HCT116 (cell line): ENCODE measurements around the gene NECAB2. TPM values are rescaled to one million over a fixed set of nuclear protein-coding genes. Genes with fewer than 3 reads are reported as not detected.

Source experiments
- ATAC-seq: fragments of 200-7000 bp; cut with Tn5 transposase; 2 replicates; pipeline ENCODE4 v1.9.1; 2020; ENCODE audit warnings: mild to moderate bottlenecking, moderate library complexity
- BruUV-seq: library from RNA; stranded (reverse); fragments of 400-500 nt; replicated peaks from 2 replicates; lab custom pipeline; 2021; lab: Mats Ljungman, UMichigan
- CTCF ChIA-PET: fragments of 300-600 bp; sonication (Branson Sonifier 250); formaldehyde crosslinking; loops from one replicate; lab custom pipeline; 2021; ENCODE audit warnings: antibody characterized with exemption; lab: Charles Lee
- POLR2A ChIA-PET: fragments of 300-600, 350-600 bp; sonication (Branson Sonifier 250); formaldehyde crosslinking; loops from one replicate; lab custom pipeline; 2021; ENCODE audit warnings: antibody characterized with exemption; lab: Charles Lee
- RAD21 ChIA-PET, 2 experiments: fragments of 300-600 bp; sonication (Branson Sonifier 250); formaldehyde crosslinking; loops; one replicate each; lab custom pipeline; 2023; ENCODE audit warnings: low total read pairs in 2 of 2; ENCODE audit not compliant: uncharacterized antibody in 2 of 2, unreplicated experiment in 2 of 2, low non-redundant PET in 1 of 2; lab: Charles Lee
- DNase-seq: peaks from one replicate; pipeline ENCODE4 v3.0.0-alpha.2; 2010; ENCODE audit warnings: low read depth, low spot score
- H2AFZ ChIP-seq: fragments of 200-600 bp; shearing (Covaris generic), sonication (generic); 2 replicates; pipeline ENCODE4 v1.6.1; 2017; ENCODE audit warnings: low read depth, mixed run types, mixed read lengths, antibody characterized with exemption, low read length; ENCODE audit not compliant: poor library complexity, severe bottlenecking
- H3K27ac ChIP-seq: 2 replicates; pipeline ENCODE4 v1.5.1; 2012; ENCODE audit warnings: low read depth, low read length
- H3K27me3 ChIP-seq: fragments of 200-600 bp; sonication (generic); 2 replicates; pipeline ENCODE4 v1.6.1; 2016; ENCODE audit warnings: mixed run types, low read length, mixed read lengths; ENCODE audit not compliant: insufficient read depth
- H3K36me3 ChIP-seq, 2 experiments: fragments of 200-500 bp in 1 of 2; fragments of 200-600 bp in 1 of 2; sonication (Bioruptor generic) in 1 of 2; sonication (generic) in 1 of 2; 2 replicates each; pipeline versions ENCODE4 v1.5.1 to v1.6.1; 2014 to 2016; ENCODE audit warnings: low read length in 2 of 2, inconsistent platforms in 1 of 2, mixed read lengths in 1 of 2, mixed run types in 1 of 2; ENCODE audit not compliant: insufficient read depth in 2 of 2, control insufficient read depth in 1 of 2
- H3K4me1 ChIP-seq, 2 experiments: fragments of 200-600 bp in 1 of 2; sonication (generic) in 1 of 2; 2 replicates each; pipeline versions ENCODE4 v1.5.1 to v1.6.1; 2012 to 2017; ENCODE audit warnings: low read length in 2 of 2, inconsistent platforms in 1 of 2, mild to moderate bottlenecking in 1 of 2, mixed read lengths in 1 of 2, mixed run types in 1 of 2, moderate library complexity in 1 of 2; ENCODE audit not compliant: insufficient read depth in 2 of 2, control insufficient read depth in 1 of 2
- H3K4me2 ChIP-seq: fragments of 200-600 bp; sonication (generic); 2 replicates; pipeline ENCODE4 v1.6.1; 2017; ENCODE audit warnings: mixed run types, low read length, mixed read lengths
- H3K4me3 ChIP-seq, 2 experiments: fragments of 200-600 bp in 1 of 2; sonication (generic) in 1 of 2; replicated peaks in 1 of 2; 2 replicates each; pipeline ENCODE4 v1.5.1; 2011 to 2016; ENCODE audit warnings: low read length in 2 of 2, control low read depth in 1 of 2, low read depth in 1 of 2, mild to moderate bottlenecking in 1 of 2, mixed read lengths in 1 of 2, mixed run types in 1 of 2
- H3K79me2 ChIP-seq: fragments of 200-600 bp; sonication (generic); 2 replicates; pipeline ENCODE4 v1.6.1; 2017; ENCODE audit warnings: mild to moderate bottlenecking, mixed run types, low read length, moderate library complexity, mixed read lengths; ENCODE audit not compliant: insufficient read depth
- H3K9ac ChIP-seq: fragments of 200-600 bp; sonication (generic); 2 replicates; pipeline ENCODE4 v1.6.1; 2016; ENCODE audit warnings: low read length, mixed read lengths
- H3K9me2 ChIP-seq: fragments of 200-600 bp; sonication (generic), shearing (Covaris generic); 2 replicates; pipeline ENCODE4 v1.6.1; 2017; ENCODE audit warnings: mixed run types, mild to moderate bottlenecking, moderate library complexity; ENCODE audit not compliant: insufficient read depth
- H3K9me3 ChIP-seq, 2 experiments: fragments of 200-500 bp in 1 of 2; fragments of 200-600 bp in 1 of 2; sonication (Bioruptor generic) in 1 of 2; sonication (generic) in 1 of 2; 2 replicates each; pipeline ENCODE4 v1.6.1; 2014 to 2017; ENCODE audit warnings: low read length in 2 of 2, mixed read lengths in 2 of 2, inconsistent platforms in 1 of 2, low read depth in 1 of 2, mild to moderate bottlenecking in 1 of 2, mixed run types in 1 of 2, moderate library complexity in 1 of 2; ENCODE audit not compliant: control insufficient read depth in 1 of 2, insufficient read depth in 1 of 2
- H4K20me1 ChIP-seq: fragments of 200-600 bp; sonication (generic), shearing (Covaris generic); 2 replicates; pipeline ENCODE4 v1.6.1; 2017; ENCODE audit warnings: mixed run types, mild to moderate bottlenecking, moderate library complexity; ENCODE audit not compliant: insufficient read depth
- EGR1 ChIP-seq: IDR thresholded peaks from 2 replicates; pipeline ENCODE4 v1.6.1; 2012; ENCODE audit warnings: low read depth
- EZH2 ChIP-seq: fragments of 200-600 bp; sonication (generic); IDR thresholded peaks from 2 replicates; pipeline ENCODE4 v1.6.1; 2017; ENCODE audit warnings: antibody characterized with exemption, mixed run types
- FOSL1 ChIP-seq: IDR thresholded peaks from 2 replicates; pipeline ENCODE4 v1.6.1; 2012; ENCODE audit warnings: low read depth
- JUND ChIP-seq: IDR thresholded peaks from 2 replicates; pipeline ENCODE4 v1.6.1; 2012
- RAD21 ChIP-seq: IDR thresholded peaks from 2 replicates; pipeline ENCODE4 v1.6.1; 2012; ENCODE audit warnings: low read depth, mild to moderate bottlenecking
- SIN3A ChIP-seq: IDR thresholded peaks from 2 replicates; pipeline ENCODE4 v1.6.1; 2012; ENCODE audit warnings: low read depth
- SP1 ChIP-seq: IDR thresholded peaks from 2 replicates; pipeline ENCODE4 v1.6.1; 2012; ENCODE audit warnings: low read depth
- TCF7L2 ChIP-seq: IDR thresholded peaks from 2 replicates; pipeline ENCODE4 v1.7.0; 2011; ENCODE audit warnings: borderline replicate concordance, inconsistent platforms; ENCODE audit not compliant: insufficient read depth, insufficient read length; ENCODE audit errors: extremely low read depth
- ZNF274 ChIP-seq: fragments of 200-500 bp; sonication (Bioruptor generic); IDR thresholded peaks from 2 replicates; pipeline ENCODE4 v1.6.1; 2014; ENCODE audit warnings: mild to moderate bottlenecking, low read depth, low read length, inconsistent platforms
- intact Hi-C: fragments of 100-400 bp; cut with micrococcal nuclease; formaldehyde crosslinking; loops from 2 replicates; pipeline ENCODE4 v1.10.0; 2022
- total RNA-seq: library from RNA; stranded (reverse); gene quantifications from one replicate; pipeline ENCODE4 v1.2.1, GENCODE V29; 2021; ENCODE audit not compliant: unreplicated experiment
- TF ChIP-seq, protein P1 (sequence below), 3 experiments: fragments of 200-600 bp in 1 of 3; sonication (generic) in 1 of 3; IDR thresholded peaks in 2 of 3; conservative IDR thresholded peaks in 1 of 3; 2 replicates each; pipeline ENCODE4 v1.5.1; 2012 to 2017; ENCODE audit warnings: low read depth in 2 of 3, low read length in 2 of 3, antibody characterized with exemption in 1 of 3, borderline replicate concordance in 1 of 3, control low read depth in 1 of 3, mild to moderate bottlenecking in 1 of 3, mixed read lengths in 1 of 3, mixed run types in 1 of 3, moderate library complexity in 1 of 3; ENCODE audit not compliant: insufficient read depth in 1 of 3
- TF ChIP-seq, protein P2 (sequence below): IDR thresholded peaks from 2 replicates; pipeline ENCODE4 v1.6.1; 2011; ENCODE audit warnings: mild to moderate bottlenecking, low read length, moderate library complexity; ENCODE audit not compliant: insufficient replicate concordance; ENCODE audit errors: extremely low read depth
- TF ChIP-seq, protein P3 (sequence below): IDR thresholded peaks from 2 replicates; pipeline ENCODE4 v1.6.1; 2012
- TF ChIP-seq, protein P4 (sequence below): IDR thresholded peaks from 2 replicates; pipeline ENCODE4 v1.6.1; 2012; ENCODE audit warnings: low read depth

Gene NECAB2
- total RNA-seq, 1 experiment from 2014 or later, result 0.61 TPM

DNA sequence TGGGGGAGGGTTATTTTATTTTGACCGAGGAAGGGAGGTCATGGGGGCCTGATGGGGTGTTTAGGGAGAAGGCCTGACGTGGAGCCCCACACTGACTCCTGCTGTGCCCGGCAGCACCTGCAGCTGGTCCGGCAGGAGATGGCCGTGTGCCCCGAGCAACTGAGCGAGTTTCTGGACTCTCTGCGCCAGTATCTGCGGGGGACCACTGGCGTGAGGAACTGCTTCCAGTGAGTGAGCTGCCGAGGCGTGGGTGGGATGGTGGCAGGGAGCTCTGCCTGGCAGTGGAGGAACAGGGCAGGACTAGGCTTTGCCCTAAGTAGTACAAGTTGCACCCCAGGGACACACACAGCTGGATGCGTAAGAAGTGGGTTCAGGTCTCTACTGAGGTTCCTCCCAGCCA lies 30.0 kb downstream of the NECAB2 start (continued):
- TF ChIP-seq, protein P1, sequence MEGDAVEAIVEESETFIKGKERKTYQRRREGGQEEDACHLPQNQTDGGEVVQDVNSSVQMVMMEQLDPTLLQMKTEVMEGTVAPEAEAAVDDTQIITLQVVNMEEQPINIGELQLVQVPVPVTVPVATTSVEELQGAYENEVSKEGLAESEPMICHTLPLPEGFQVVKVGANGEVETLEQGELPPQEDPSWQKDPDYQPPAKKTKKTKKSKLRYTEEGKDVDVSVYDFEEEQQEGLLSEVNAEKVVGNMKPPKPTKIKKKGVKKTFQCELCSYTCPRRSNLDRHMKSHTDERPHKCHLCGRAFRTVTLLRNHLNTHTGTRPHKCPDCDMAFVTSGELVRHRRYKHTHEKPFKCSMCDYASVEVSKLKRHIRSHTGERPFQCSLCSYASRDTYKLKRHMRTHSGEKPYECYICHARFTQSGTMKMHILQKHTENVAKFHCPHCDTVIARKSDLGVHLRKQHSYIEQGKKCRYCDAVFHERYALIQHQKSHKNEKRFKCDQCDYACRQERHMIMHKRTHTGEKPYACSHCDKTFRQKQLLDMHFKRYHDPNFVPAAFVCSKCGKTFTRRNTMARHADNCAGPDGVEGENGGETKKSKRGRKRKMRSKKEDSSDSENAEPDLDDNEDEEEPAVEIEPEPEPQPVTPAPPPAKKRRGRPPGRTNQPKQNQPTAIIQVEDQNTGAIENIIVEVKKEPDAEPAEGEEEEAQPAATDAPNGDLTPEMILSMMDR (IDR thresholded peaks at IDR 0.05 in 2 of 3, conservative IDR thresholded peaks at IDR 0.05 in 1 of 3; ENCODE audit: borderline replicate concordance in 1 of 3, insufficient read depth in 1 of 3, low read depth in 2 of 3, low read length in 2 of 3), result no peak

DNA sequence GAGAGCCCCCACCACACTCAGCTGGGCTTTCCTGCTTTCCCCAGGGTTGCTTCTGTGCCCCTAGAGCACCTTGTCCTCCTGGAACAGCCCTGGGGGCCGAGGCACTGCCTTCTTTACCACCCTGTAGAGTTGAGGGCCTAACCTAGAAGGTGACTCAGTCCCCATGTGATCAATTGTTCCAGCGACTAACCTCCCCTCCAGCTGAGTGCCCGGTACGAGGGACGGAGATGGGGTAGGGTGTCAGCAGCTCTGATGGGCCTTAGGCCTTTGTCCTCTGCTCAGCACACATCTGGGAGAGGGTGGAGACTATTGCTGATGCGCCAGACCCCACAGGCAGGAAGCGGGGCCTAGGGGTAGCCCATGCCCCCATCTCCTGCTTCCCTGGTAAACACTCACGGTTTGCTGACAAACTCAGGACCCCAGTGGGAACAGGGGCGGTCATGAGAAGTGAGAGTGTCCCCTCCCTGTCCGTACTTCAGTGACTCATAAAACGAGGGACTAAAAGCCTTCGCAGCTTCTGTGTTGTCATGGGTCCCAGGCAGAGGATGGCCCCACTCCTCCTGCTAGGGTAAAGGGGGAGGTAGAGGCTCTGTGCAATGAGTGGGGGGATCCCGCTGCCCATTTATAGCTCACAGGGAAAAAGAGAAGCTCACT lies 33.1 kb downstream of the NECAB2 start:
- no peaks in the 10 kb centered on the region for H3K79me2 ChIP-seq
- no peak overlapping the region for H3K9ac ChIP-seq
- no peaks in the 10 kb centered on the region for H3K36me3 ChIP-seq
- intact Hi-C loops, result no loop called here
- no peak overlapping the region for H3K4me3 ChIP-seq
- H3K9me3 ChIP-seq, result no peaks in the 10 kb centered on the region
- CTCF ChIA-PET, result no interaction called here
- no TSS peak for BruUV-seq
- H2AFZ ChIP-seq, result no peak overlapping the region
- ATAC-seq, result no peak
- POLR2A ChIA-PET, result no interaction called here
- H3K4me1 ChIP-seq, result peaks cover 0 to under 1% of the 10 kb centered on the region in 2 experiments; a peak in 1 of 4 replicates
- no peaks in the 10 kb centered on the region for H3K9me2 ChIP-seq
- H4K20me1 ChIP-seq, result no peaks in the 10 kb centered on the region
- no peak for DNase-seq
- H3K27ac ChIP-seq, result no peak overlapping the region
- 0 out of 2 replicates have a peak, but pooled peaks cover under 1% of the 10 kb centered on the region for H3K27me3 ChIP-seq
- RAD21 ChIA-PET, result no interaction called here
- no peak overlapping the region for H3K4me2 ChIP-seq
- no peak for TF ChIP-seq ZNF274
- TF ChIP-seq, protein P2, sequence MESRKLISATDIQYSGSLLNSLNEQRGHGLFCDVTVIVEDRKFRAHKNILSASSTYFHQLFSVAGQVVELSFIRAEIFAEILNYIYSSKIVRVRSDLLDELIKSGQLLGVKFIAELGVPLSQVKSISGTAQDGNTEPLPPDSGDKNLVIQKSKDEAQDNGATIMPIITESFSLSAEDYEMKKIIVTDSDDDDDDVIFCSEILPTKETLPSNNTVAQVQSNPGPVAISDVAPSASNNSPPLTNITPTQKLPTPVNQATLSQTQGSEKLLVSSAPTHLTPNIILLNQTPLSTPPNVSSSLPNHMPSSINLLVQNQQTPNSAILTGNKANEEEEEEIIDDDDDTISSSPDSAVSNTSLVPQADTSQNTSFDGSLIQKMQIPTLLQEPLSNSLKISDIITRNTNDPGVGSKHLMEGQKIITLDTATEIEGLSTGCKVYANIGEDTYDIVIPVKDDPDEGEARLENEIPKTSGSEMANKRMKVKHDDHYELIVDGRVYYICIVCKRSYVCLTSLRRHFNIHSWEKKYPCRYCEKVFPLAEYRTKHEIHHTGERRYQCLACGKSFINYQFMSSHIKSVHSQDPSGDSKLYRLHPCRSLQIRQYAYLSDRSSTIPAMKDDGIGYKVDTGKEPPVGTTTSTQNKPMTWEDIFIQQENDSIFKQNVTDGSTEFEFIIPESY, result no peak
- no peak for TF ChIP-seq TCF7L2
- TF ChIP-seq FOSL1, result no peak
- TF ChIP-seq, protein P1 (IDR thresholded peaks at IDR 0.05 in 2 of 3, conservative IDR thresholded peaks at IDR 0.05 in 1 of 3; ENCODE audit: borderline replicate concordance in 1 of 3, insufficient read depth in 1 of 3, low read depth in 2 of 3, low read length in 2 of 3), result no peak
- TF ChIP-seq RAD21, result no peak
- no peak for TF ChIP-seq SIN3A
- no peak for TF ChIP-seq EZH2
- TF ChIP-seq, protein P3, sequence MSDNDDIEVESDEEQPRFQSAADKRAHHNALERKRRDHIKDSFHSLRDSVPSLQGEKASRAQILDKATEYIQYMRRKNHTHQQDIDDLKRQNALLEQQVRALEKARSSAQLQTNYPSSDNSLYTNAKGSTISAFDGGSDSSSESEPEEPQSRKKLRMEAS, result no peak
- TF ChIP-seq EGR1, result no peak
- TF ChIP-seq, protein P4, sequence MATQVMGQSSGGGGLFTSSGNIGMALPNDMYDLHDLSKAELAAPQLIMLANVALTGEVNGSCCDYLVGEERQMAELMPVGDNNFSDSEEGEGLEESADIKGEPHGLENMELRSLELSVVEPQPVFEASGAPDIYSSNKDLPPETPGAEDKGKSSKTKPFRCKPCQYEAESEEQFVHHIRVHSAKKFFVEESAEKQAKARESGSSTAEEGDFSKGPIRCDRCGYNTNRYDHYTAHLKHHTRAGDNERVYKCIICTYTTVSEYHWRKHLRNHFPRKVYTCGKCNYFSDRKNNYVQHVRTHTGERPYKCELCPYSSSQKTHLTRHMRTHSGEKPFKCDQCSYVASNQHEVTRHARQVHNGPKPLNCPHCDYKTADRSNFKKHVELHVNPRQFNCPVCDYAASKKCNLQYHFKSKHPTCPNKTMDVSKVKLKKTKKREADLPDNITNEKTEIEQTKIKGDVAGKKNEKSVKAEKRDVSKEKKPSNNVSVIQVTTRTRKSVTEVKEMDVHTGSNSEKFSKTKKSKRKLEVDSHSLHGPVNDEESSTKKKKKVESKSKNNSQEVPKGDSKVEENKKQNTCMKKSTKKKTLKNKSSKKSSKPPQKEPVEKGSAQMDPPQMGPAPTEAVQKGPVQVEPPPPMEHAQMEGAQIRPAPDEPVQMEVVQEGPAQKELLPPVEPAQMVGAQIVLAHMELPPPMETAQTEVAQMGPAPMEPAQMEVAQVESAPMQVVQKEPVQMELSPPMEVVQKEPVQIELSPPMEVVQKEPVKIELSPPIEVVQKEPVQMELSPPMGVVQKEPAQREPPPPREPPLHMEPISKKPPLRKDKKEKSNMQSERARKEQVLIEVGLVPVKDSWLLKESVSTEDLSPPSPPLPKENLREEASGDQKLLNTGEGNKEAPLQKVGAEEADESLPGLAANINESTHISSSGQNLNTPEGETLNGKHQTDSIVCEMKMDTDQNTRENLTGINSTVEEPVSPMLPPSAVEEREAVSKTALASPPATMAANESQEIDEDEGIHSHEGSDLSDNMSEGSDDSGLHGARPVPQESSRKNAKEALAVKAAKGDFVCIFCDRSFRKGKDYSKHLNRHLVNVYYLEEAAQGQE, result no peak
- TF ChIP-seq SP1, result no peak
- no peak for TF ChIP-seq JUND
